Activated CD8-positive, alpha-beta T cell treated with anti-CD3 and anti-CD28 coated beads for 36 hours (primary cell): ENCODE measurements around the gene FBXO34. TPM values are rescaled to one million over a fixed set of nuclear protein-coding genes. Genes with fewer than 3 reads are reported as not detected.

ENCODE experiments used
- ATAC-seq: fragments of 200-7000 bp; cut with Tn5 transposase; one replicate; pipeline ENCODE4 v1.10.0; 2021; ENCODE audit warnings: mild to moderate bottlenecking, moderate library complexity
- CTCF ChIA-PET: fragments of 350-600 bp; sonication (Branson Sonifier 250); formaldehyde crosslinking; loops from one replicate; lab custom pipeline; 2021; ENCODE audit warnings: antibody characterized with exemption; lab: Charles Lee
- POLR2A ChIA-PET: fragments of 350-600 bp; sonication (Branson Sonifier 250); formaldehyde crosslinking; loops from one replicate; lab custom pipeline; 2021; ENCODE audit warnings: antibody characterized with exemption; lab: Charles Lee
- DNase-seq: peaks from one replicate; pipeline ENCODE4 v3.0.0-alpha.2; 2020
- H3K27ac Mint-ChIP-seq: one replicate; pipeline ENCODE4 v1.8.0; 2021; ENCODE audit warnings: mild to moderate bottlenecking, mixed read lengths
- H3K27me3 Mint-ChIP-seq: one replicate; pipeline ENCODE4 v1.8.0; 2021; ENCODE audit warnings: mixed read lengths
- H3K36me3 Mint-ChIP-seq: one replicate; pipeline ENCODE4 v1.8.0; 2021; ENCODE audit warnings: low read depth, mixed read lengths
- H3K4me1 Mint-ChIP-seq: one replicate; pipeline ENCODE4 v1.8.0; 2021; ENCODE audit warnings: low read depth, mixed read lengths
- H3K4me3 Mint-ChIP-seq: one replicate; pipeline ENCODE4 v1.8.0; 2021; ENCODE audit warnings: mild to moderate bottlenecking, moderate library complexity, mixed read lengths
- H3K9me3 Mint-ChIP-seq: one replicate; pipeline ENCODE4 v1.8.0; 2021; ENCODE audit warnings: mixed read lengths
- CTCF ChIP-seq: fragments of 200-600 bp; IDR thresholded peaks from one replicate; pipeline ENCODE4 v1.8.0; 2022; ENCODE audit warnings: antibody characterized with exemption, mild to moderate bottlenecking
- intact Hi-C: fragments of 100-400 bp; cut with micrococcal nuclease; formaldehyde crosslinking; loops from one replicate; pipeline ENCODE4 v1.10.0; 2022
- total RNA-seq, 2 experiments: library from RNA; stranded (reverse); gene quantifications; one replicate each; pipeline ENCODE4 v1.2.3, GENCODE V29; 2021

FBXO34 gene, protein sequence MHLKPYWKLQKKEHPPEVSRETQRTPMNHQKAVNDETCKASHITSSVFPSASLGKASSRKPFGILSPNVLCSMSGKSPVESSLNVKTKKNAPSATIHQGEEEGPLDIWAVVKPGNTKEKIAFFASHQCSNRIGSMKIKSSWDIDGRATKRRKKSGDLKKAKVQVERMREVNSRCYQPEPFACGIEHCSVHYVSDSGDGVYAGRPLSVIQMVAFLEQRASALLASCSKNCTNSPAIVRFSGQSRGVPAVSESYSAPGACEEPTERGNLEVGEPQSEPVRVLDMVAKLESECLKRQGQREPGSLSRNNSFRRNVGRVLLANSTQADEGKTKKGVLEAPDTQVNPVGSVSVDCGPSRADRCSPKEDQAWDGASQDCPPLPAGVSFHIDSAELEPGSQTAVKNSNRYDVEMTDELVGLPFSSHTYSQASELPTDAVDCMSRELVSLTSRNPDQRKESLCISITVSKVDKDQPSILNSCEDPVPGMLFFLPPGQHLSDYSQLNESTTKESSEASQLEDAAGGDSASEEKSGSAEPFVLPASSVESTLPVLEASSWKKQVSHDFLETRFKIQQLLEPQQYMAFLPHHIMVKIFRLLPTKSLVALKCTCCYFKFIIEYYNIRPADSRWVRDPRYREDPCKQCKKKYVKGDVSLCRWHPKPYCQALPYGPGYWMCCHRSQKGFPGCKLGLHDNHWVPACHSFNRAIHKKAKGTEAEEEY
- total RNA-seq, result 10 to 100 TPM; 17.7 to 20.0 TPM

- peak; percentile 100 for DNase-seq
- POLR2A ChIA-PET, result interaction anchor here (0.8 to 1.7 kb wide), 5 partner anchors 24 to 87 kb away, joined by 4 to 5 read pairs (median 4); no protein-coding TSS in a partner anchor
- peak within 1 kb of the TSS; percentile 92 for H3K27ac Mint-ChIP-seq
- ATAC-seq, result peak; percentile 91
- intact Hi-C loops, result loop anchor here (2.0 to 10.0 kb wide), 3 partner anchors 61 to 314 kb away; partner anchors contain the start of gene KTN1
- no peaks in the 10 kb centered on the region for H3K27me3 Mint-ChIP-seq
- H3K4me3 Mint-ChIP-seq, result peak within 1 kb of the TSS; percentile 87
- H3K4me1 Mint-ChIP-seq, result peaks cover 38% of the 10 kb centered on the region
- CTCF ChIA-PET, result interaction anchor here (0.6 to 5.8 kb wide), 53 partner anchors 8 to 1059 kb away, joined by 3 to 87 read pairs (median 4); partner anchors contain the start of gene DLGAP5
- peak; percentile 89 for TF ChIP-seq CTCF
- peaks cover 5% of the 10 kb centered on the region for H3K36me3 Mint-ChIP-seq
- no peaks in the 10 kb centered on the region for H3K9me3 Mint-ChIP-seq
Measured at GRCh38 chr14:55270832-55271571, at the start of gene FBXO34. Gene FBXO34 (plus strand): TSS chr14:55271421. CDS start chr14:55350391, 78,970 bp downstream.

DNA sequence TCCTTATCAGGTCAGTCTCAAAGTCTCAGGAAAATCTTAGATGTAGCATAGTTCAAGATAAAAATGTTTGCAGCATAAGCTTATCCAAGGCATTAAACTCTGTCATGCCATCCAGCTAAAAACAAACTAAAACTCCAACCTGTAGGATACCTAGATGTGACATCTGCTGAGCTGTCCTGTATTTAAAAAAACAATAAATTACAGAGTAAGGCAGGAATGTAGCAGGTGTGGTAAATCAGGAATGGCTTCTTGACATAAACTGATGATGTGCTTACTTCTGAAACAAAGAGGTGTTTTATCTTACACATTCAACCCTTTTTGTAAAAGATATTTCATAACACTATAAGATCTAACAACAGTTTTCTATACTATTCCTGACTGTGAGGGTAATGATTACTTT lies 49.3 kb upstream of the FBXO34 start:
- ChIA-PET CTCF (interaction anchor here (1.9 to 2.2 kb wide), 2 partner anchors 9 to 10 kb away, joined by 5 to 7 read pairs; no protein-coding TSS in a partner anchor), POLR2A (no interaction called here)
- no peak overlapping the region for H3K27ac Mint-ChIP-seq
- peaks cover 8% of the 10 kb centered on the region for H3K9me3 Mint-ChIP-seq
- no peaks in the 10 kb centered on the region for H3K36me3 Mint-ChIP-seq
- H3K27me3 Mint-ChIP-seq, result no peaks in the 10 kb centered on the region
- no peak for DNase-seq
- no peak for ATAC-seq
- intact Hi-C loops, result no loop called here
- no peak overlapping the region for H3K4me3 Mint-ChIP-seq
- H3K4me1 Mint-ChIP-seq, result peaks cover 2% of the 10 kb centered on the region
- TF ChIP-seq CTCF, result no peak

- POLR2A ChIA-PET, result interaction anchor here (0.6 to 1.2 kb wide), 2 partner anchors 28 to 263 kb away, joined by 3 read pairs; no protein-coding TSS in a partner anchor
- Mint-ChIP-seq H3K9me3 (peaks cover 12% of the 10 kb centered on the region), H3K4me1 (peaks cover 2% of the 10 kb centered on the region), H3K4me3 (no peak overlapping the region), H3K27ac (no peak overlapping the region), H3K36me3 (peaks cover 3% of the 10 kb centered on the region), H3K27me3 (peaks cover 4% of the 10 kb centered on the region)
- ATAC-seq (no peak), DNase-seq (no peak)
- CTCF ChIA-PET, result interaction anchor here (1.0 to 2.2 kb wide), 3 partner anchors 10 to 223 kb away, joined by 4 to 7 read pairs (median 5); no protein-coding TSS in a partner anchor
- intact Hi-C loops, result no loop called here
- TF ChIP-seq CTCF, result no peak
Measured at GRCh38 chr14:55223364-55223763, 47.9 kb upstream of the FBXO34 start.

DNA sequence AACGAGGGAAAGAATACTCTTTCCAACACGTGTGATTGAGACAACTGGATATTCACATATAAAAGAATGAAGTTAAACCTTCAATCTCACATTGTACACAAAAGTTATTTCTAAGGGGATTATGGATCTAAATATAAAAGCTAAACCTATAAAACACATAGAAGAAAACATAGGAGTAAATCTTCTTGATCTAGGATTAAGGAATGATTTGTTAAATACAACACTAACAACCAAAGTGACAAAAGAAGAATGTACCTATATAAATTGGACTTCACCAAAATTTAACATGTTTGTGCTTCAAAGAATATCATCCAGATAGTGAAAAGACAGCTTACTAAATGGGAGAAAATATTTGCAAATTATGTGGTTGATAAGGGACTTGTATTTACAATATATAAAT lies 43.0 kb upstream of the FBXO34 start:
- ChIA-PET POLR2A (no interaction called here), CTCF (interaction anchor here (0.7 to 1.5 kb wide), 2 partner anchors 8 to 68 kb away, joined by 3 read pairs; no protein-coding TSS in a partner anchor)
- ATAC-seq (no peak), DNase-seq (no peak)
- Mint-ChIP-seq H3K27ac (no peak overlapping the region), H3K4me3 (no peak overlapping the region), H3K36me3 (peaks cover 3% of the 10 kb centered on the region), H3K27me3 (peaks cover 4% of the 10 kb centered on the region), H3K4me1 (no peaks in the 10 kb centered on the region), H3K9me3 (peaks cover 12% of the 10 kb centered on the region)
- no peak for TF ChIP-seq CTCF
- intact Hi-C loops, result no loop called here
